Endothelial cell of umbilical vein (primary cell): Measurements from ENCODE around the gene KCMF1. TPM values are rescaled to one million over a fixed set of nuclear protein-coding genes. Genes with fewer than 3 reads are reported as not detected.

ENCODE experiments used
- BruUV-seq: library from RNA; stranded (reverse); fragments of 400-500 nt; replicated peaks from 2 replicates; lab custom pipeline; 2021; lab: Mats Ljungman, UMichigan
- CTCF ChIA-PET: fragments of 300-600, 350-600 bp; sonication (Branson Sonifier 250); formaldehyde crosslinking; loops from one replicate; lab custom pipeline; 2021; ENCODE audit warnings: antibody characterized with exemption, inconsistent platforms; lab: Charles Lee
- POLR2A ChIA-PET: fragments of 300-600, 350-600 bp; sonication (Branson Sonifier 250); formaldehyde crosslinking; loops from one replicate; lab custom pipeline; 2021; ENCODE audit warnings: antibody characterized with exemption, inconsistent platforms; lab: Charles Lee
- DNase-seq: peaks from one replicate; pipeline ENCODE4 v3.0.0-alpha.2; 2011; ENCODE audit warnings: low read depth, low spot score
- FAIRE-seq: peaks from 2 replicates; lab custom pipeline; 2011; peaks lifted over from hg19 to GRCh38; lab: Jason Lieb, UNC
- H2AFZ ChIP-seq: 2 replicates; pipeline ENCODE4 v1.6.0; 2012; ENCODE audit warnings: low read depth, low read length, control low read depth, inconsistent platforms
- H3K27ac ChIP-seq: 2 replicates; pipeline ENCODE4 v1.5.1; 2011; ENCODE audit warnings: low read depth, mild to moderate bottlenecking, control low read depth, low read length, moderate library complexity; ENCODE audit not compliant: insufficient read depth
- H3K27me3 ChIP-seq, 2 experiments: 2 replicates each; pipeline versions ENCODE4 v1.6.0 to v1.6.1; 2011; ENCODE audit warnings: low read length in 2 of 2, mixed read lengths in 1 of 2; ENCODE audit not compliant: control insufficient read depth in 2 of 2, insufficient read depth in 2 of 2
- H3K36me3 ChIP-seq, 2 experiments: 2 replicates in 1 of 2; 3 replicates in 1 of 2; pipeline ENCODE4 v1.5.1; 2011; ENCODE audit warnings: low read length in 2 of 2, mild to moderate bottlenecking in 1 of 2, moderate library complexity in 1 of 2; ENCODE audit not compliant: control insufficient read depth in 2 of 2, insufficient read depth in 2 of 2; ENCODE audit errors: extremely low read depth in 1 of 2
- H3K4me1 ChIP-seq: 3 replicates; pipeline ENCODE4 v1.5.1; 2011; ENCODE audit warnings: mild to moderate bottlenecking, low read length; ENCODE audit not compliant: control insufficient read depth, insufficient read depth; ENCODE audit errors: extremely low read depth
- H3K4me2 ChIP-seq: 2 replicates; pipeline ENCODE4 v1.6.1; 2011; ENCODE audit warnings: low read length, control low read depth, mixed read lengths; ENCODE audit not compliant: insufficient read depth
- H3K4me3 ChIP-seq, 3 experiments: fragments of 200-600 bp in 1 of 3; sonication (generic), shearing (Covaris generic) in 1 of 3; replicated peaks in 1 of 3; 2 replicates each; pipeline ENCODE4 v1.5.1; 2011 to 2016; ENCODE audit warnings: control low read depth in 3 of 3, low read length in 3 of 3, mild to moderate bottlenecking in 2 of 3, inconsistent platforms in 1 of 3, low read depth in 1 of 3, moderate library complexity in 1 of 3; ENCODE audit not compliant: insufficient read depth in 1 of 3
- H3K79me2 ChIP-seq: 2 replicates; pipeline ENCODE4 v1.6.0; 2012; ENCODE audit warnings: low read length, inconsistent platforms; ENCODE audit not compliant: control insufficient read depth, insufficient read depth
- H3K9ac ChIP-seq: replicated peaks from 2 replicates; pipeline ENCODE3; 2011; ENCODE audit warnings: low read length, control low read depth; ENCODE audit not compliant: insufficient read depth; ENCODE audit errors: extremely low read depth
- H3K9me1 ChIP-seq: replicated peaks from 3 replicates; pipeline ENCODE4 v1.6.0; 2011; ENCODE audit warnings: mild to moderate bottlenecking, low read length; ENCODE audit not compliant: control insufficient read depth, insufficient read depth; ENCODE audit errors: extremely low read depth
- H3K9me3 ChIP-seq: replicated peaks from 2 replicates; pipeline ENCODE4 v1.5.1; 2012; ENCODE audit warnings: low read length, inconsistent platforms; ENCODE audit not compliant: control insufficient read depth, insufficient read depth
- H4K20me1 ChIP-seq: replicated peaks from 2 replicates; pipeline ENCODE3; 2011; ENCODE audit warnings: mild to moderate bottlenecking, low read length; ENCODE audit not compliant: control insufficient read depth, insufficient read depth; ENCODE audit errors: extremely low read depth
- CTCF ChIP-seq, 2 donors: IDR thresholded peaks; 1 replicate in 1 of 2; 2 replicates in 1 of 2; pipeline ENCODE4 v1.5.1; 2011; ENCODE audit warnings: low read length in 2 of 2, mild to moderate bottlenecking in 2 of 2, moderate library complexity in 2 of 2, control low read depth in 1 of 2, inconsistent platforms in 1 of 2, low read depth in 1 of 2; ENCODE audit not compliant: insufficient read depth in 1 of 2; ENCODE audit errors: extremely low read depth in 1 of 2
- EZH2 ChIP-seq: IDR thresholded peaks from 2 replicates; pipeline ENCODE4 v1.6.1; 2012; ENCODE audit warnings: borderline replicate concordance, low read depth, mild to moderate bottlenecking, moderate library complexity, low read length, inconsistent platforms; ENCODE audit not compliant: severe bottlenecking
- FOS ChIP-seq: IDR thresholded peaks from 2 replicates; pipeline ENCODE4 v1.6.1; 2011; ENCODE audit warnings: mild to moderate bottlenecking, low read length, moderate library complexity, borderline replicate concordance; ENCODE audit not compliant: insufficient read depth
- GATA2 ChIP-seq: IDR thresholded peaks from 2 replicates; pipeline ENCODE4 v1.7.0; 2011; ENCODE audit warnings: low read depth, mild to moderate bottlenecking, moderate library complexity, mixed read lengths, low read length; ENCODE audit not compliant: insufficient read length, insufficient read depth
- JUN ChIP-seq: IDR thresholded peaks from 2 replicates; pipeline ENCODE4 v1.6.1; 2011; ENCODE audit warnings: borderline replicate concordance, low read depth; ENCODE audit not compliant: insufficient read length, insufficient read depth
- MAX ChIP-seq: IDR thresholded peaks from 2 replicates; pipeline ENCODE4 v1.6.1; 2011; ENCODE audit not compliant: insufficient read depth, insufficient read length
- MYC ChIP-seq: IDR thresholded peaks from one replicate; pipeline ENCODE4 v1.6.1; 2011; ENCODE audit warnings: mild to moderate bottlenecking, low read depth, low read length
- POLR2A ChIP-seq: IDR thresholded peaks from 2 replicates; pipeline ENCODE4 v1.6.1; 2012; ENCODE audit warnings: low read depth, mild to moderate bottlenecking, control low read depth, low read length
- POLR2AphosphoS5 ChIP-seq: IDR thresholded peaks from 2 replicates; pipeline ENCODE4 v1.6.1; 2012; ENCODE audit warnings: low read depth, mild to moderate bottlenecking, control low read depth, low read length, moderate library complexity; ENCODE audit not compliant: insufficient read depth
- dilution Hi-C: fragments of 300-500 bp; cut with MboI; formaldehyde crosslinking; loops from one replicate; pipeline ENCODE4 v1.15.0; 2019; ENCODE audit warnings: low sequenced_read_pairs; ENCODE audit not compliant: extremely low pct_ligation_motif_present
- intact Hi-C: fragments of 100-400 bp; cut with micrococcal nuclease; formaldehyde crosslinking; loops from one replicate; pipeline ENCODE4 v1.10.0; 2022
- polyA plus RNA-seq, 4 experiments: library from polyadenylated mRNA; depleted of rRNA in 3 of 4; stranded (reverse) in 3 of 4; unstranded in 1 of 4; fragments of >200 nt; gene quantifications; 2 replicates each; pipeline versions ENCODE4 v1.2.1 to v1.2.3, GENCODE V29; 2011 to 2012; ENCODE audit warnings: missing spikeins in 1 of 4
- total RNA-seq: library from RNA; stranded (reverse); gene quantifications from 2 replicates; pipeline ENCODE4 v1.2.3, GENCODE V29; 2021

KCMF1 gene
- total and polyA plus RNA-seq, 2 donors (not counting 3 experiments of a cell fraction or from before 2014, with no cell fraction given) = 49.3 to 78.4 TPM

GRCh38 chr2:85073033-85073432 lies 102.1 kb downstream of the KCMF1 start:
- CTCF ChIA-PET = interaction anchor here (1.4 to 1.6 kb wide), 2 partner anchors 224 to 227 kb away, joined by 3 to 5 read pairs; no protein-coding TSS in a partner anchor
- DNase-seq = no peak
- POLR2A ChIA-PET = no interaction called here
- H4K20me1 ChIP-seq = no peaks in the 10 kb centered on the region
- FAIRE-seq = peak; percentile 8
- no peaks in the 10 kb centered on the region for H3K9me1 ChIP-seq
- H3K9me3 ChIP-seq = no peaks in the 10 kb centered on the region
- peaks cover 3 to 4% of the 10 kb centered on the region in 2 experiments for H3K27me3 ChIP-seq
- intact Hi-C loops (no loop called here), dilution Hi-C loops (no loop called here)
- H3K27ac ChIP-seq = no peak overlapping the region
- H3K4me1 ChIP-seq = no peaks in the 10 kb centered on the region
- H3K79me2 ChIP-seq = no peaks in the 10 kb centered on the region
- no peak overlapping the region for H3K4me3 ChIP-seq
- TF ChIP-seq MAX (no peak), CTCF (IDR thresholded peaks at IDR 0.05; ENCODE audit: extremely low read depth in 1 of 2, insufficient read depth in 1 of 2, low read depth in 1 of 2, low read length in 2 of 2) (no peak), EZH2 (no peak), FOS (no peak), POLR2AphosphoS5 (no peak), POLR2A (no peak), MYC (no peak), GATA2 (no peak), JUN (no peak)
- H2AFZ ChIP-seq = no peak overlapping the region
- no TSS peak for BruUV-seq
- H3K9ac ChIP-seq = no peak overlapping the region
- no peak overlapping the region for H3K4me2 ChIP-seq
- no peaks in the 10 kb centered on the region for H3K36me3 ChIP-seq
